Ectodermal cell (in vitro differentiated cells): ENCODE results near the gene CUL1.

ENCODE experiments used
- H3K27ac ChIP-seq: 2 replicates; pipeline ENCODE4 v1.7.0; 2013; ENCODE audit warnings: mild to moderate bottlenecking, low read depth, low read length; ENCODE audit not compliant: insufficient read depth, poor library complexity, severe bottlenecking
- H3K27me3 ChIP-seq: 2 replicates; pipeline ENCODE4 v1.7.0; 2013; ENCODE audit warnings: mild to moderate bottlenecking, low read length; ENCODE audit not compliant: insufficient read depth, control insufficient read depth, poor library complexity, severe bottlenecking
- H3K36me3 ChIP-seq: one replicate; pipeline ENCODE4 v1.7.0; 2013; ENCODE audit warnings: low read length; ENCODE audit not compliant: control insufficient read depth, insufficient read depth
- H3K4me1 ChIP-seq: one replicate; pipeline ENCODE4 v1.7.0; 2013; ENCODE audit warnings: low read length; ENCODE audit not compliant: control insufficient read depth, insufficient read depth
- H3K4me3 ChIP-seq: 2 replicates; pipeline ENCODE4 v1.7.0; 2013; ENCODE audit warnings: low read depth, low read length, control low read depth; ENCODE audit not compliant: insufficient read depth
- H3K9me3 ChIP-seq: 2 replicates; pipeline ENCODE4 v1.7.0; 2013; ENCODE audit warnings: mild to moderate bottlenecking, low read length, moderate library complexity; ENCODE audit not compliant: control insufficient read depth
- WGBS, 2 experiments: methylation state at CpG; one replicate each; pipeline ENCODE4 v1.1.7; 2013; ENCODE audit warnings: missing lambda C conversion rate in 2 of 2; 5-methylcytosine and 5-hydroxymethylcytosine counted together

The CUL1 gene

DNA sequence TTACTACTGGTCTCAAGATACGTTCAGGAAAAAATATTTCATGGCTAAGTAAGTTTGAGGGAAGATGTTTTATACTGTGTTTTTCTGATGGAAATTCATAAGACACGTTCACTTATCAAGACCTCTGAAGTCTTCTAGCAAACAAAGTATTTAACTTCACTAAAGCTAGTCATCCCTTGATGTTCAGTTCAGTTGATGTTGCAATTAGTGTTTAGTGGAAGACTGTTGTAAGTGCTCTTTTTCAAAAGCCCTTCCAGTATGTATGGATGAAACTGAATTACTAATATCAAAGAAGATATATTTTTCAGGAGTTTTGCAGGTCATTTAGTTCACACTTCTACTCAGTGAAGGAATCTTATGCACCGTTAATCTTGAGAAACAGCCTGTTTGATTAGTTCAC, 25.1 kb downstream of the CUL1 start:
- 89 to 93% methylated on average over 2 of the region's 3 CpGs for WGBS, 2 experiments
- peaks cover 6% of the 10 kb centered on the region for H3K4me1 ChIP-seq
- no peaks in the 10 kb centered on the region for H3K27me3 ChIP-seq
- H3K27ac ChIP-seq = no peak overlapping the region
- no peak overlapping the region for H3K4me3 ChIP-seq
- H3K36me3 ChIP-seq = no peaks in the 10 kb centered on the region
- H3K9me3 ChIP-seq = no peaks in the 10 kb centered on the region

- WGBS, 2 experiments = 99 to 100% methylated on average over 2 of the region's 2 CpGs
- no peaks in the 10 kb centered on the region for H3K36me3 ChIP-seq
These were observed 27.7 kb downstream of the CUL1 start for GRCh38 chr7:148726385-148726784.

DNA sequence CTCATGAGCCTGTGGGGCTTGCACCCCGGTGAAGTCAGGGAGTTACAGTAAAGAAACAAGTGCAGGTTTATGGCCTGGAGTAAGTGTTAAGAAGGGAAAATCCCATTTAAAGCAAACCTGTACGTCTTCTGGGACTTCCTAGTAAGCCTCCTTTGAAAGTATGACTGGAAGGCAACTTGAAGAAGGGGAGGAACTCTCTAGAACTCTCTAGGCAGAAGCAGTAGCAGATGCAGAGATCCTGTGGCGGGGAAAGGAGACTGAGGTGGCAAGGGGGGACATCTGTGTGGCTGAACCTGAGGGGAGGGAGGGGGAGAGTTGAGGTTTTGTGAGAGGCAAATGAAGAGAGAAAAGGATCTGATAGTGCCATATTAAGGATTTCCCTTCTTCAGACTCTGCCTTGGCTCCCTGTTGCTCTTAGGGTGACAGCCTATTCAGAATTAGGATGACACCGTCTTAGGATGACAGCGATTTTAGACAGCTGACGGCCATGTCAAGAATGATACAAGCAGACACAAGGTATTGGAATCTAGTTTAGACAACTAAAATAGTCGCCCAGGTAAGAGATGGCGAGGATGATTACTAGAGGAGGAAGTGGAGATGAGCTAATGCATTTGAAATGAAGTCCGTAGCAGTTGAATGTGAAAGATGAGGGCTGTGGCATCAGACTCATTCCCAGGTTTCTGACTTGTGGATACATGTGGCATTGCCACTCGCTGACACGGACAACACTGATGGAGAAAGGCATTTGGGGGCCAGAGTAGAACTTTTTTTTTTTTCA, 29.0 kb downstream of the CUL1 start:
- WGBS, 2 experiments = 94 to 95% methylated on average over 11 of the region's 11 CpGs
- Histone ChIP-seq H3K4me1 (peaks cover 6% of the 10 kb centered on the region), H3K4me3 (no peak overlapping the region), H3K9me3 (no peaks in the 10 kb centered on the region), H3K27me3 (no peaks in the 10 kb centered on the region), H3K36me3 (no peaks in the 10 kb centered on the region), H3K27ac (no peak overlapping the region)

More at GRCh38 chr7:148726385-148726784, 27.7 kb downstream of the CUL1 start:
- Histone ChIP-seq H3K4me1 (peaks cover 6% of the 10 kb centered on the region), H3K27me3 (no peaks in the 10 kb centered on the region), H3K4me3 (no peak overlapping the region), H3K27ac (no peak overlapping the region), H3K9me3 (no peaks in the 10 kb centered on the region)

DNA sequence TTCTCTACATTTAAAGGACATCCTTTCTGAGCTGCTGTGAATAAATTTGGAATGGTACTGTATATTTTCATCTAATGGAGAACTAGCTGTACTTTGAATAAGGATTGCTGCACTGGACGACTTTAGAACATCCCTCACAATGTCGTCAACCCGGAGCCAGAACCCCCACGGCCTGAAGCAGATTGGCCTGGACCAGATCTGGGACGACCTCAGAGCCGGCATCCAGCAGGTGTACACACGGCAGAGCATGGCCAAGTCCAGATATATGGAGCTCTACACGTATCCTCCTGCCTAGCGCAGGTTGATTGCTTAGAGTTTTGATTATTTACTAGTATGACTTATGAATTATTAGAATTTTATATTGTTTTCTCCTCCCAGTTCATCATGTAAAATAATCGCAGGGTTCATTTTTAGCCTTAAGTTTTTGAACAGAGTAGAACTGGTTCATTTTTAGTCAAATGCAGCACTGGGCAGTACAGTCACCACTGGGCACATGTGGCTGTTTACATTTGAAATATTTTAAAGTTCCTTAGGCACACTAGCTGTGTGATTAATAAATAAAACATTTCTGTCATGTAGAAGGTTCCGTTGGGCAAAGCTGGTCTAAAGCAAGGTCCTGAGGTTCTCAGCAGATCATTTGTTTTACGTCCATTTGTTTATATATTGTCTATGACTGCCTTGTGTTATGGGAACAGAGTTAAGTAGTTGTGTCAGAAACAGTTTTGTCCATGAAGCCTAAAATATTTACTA, 31.5 kb downstream of the CUL1 start:
- Histone ChIP-seq H3K9me3 (no peaks in the 10 kb centered on the region), H3K4me1 (no peaks in the 10 kb centered on the region), H3K27ac (no peak overlapping the region), H3K27me3 (no peaks in the 10 kb centered on the region), H3K36me3 (no peaks in the 10 kb centered on the region), H3K4me3 (no peak overlapping the region)
- 96 to 98% methylated on average over 12 of the region's 12 CpGs for WGBS, 2 experiments

DNA sequence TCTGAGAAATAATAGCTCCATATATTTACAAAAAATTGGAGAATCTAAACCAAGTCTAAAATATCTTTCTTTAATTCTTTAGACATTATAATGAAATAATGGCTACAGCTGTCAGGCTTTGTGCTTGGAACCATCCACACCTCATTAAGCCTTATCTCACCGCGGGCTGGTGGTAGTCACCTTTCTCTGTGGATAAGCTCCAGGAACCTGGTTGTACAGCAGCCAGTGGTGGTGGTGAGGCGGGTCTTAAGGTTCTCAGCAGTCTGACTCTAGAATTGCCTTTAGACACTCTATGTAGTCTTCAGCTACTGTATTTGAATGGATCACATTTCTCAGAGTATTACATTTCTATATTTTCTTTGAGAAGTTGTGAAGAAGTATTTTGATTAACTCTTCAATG, 34.2 kb downstream of the CUL1 start:
- H3K27ac ChIP-seq = no peak overlapping the region
- H3K9me3 ChIP-seq = no peaks in the 10 kb centered on the region
- no peaks in the 10 kb centered on the region for H3K4me1 ChIP-seq
- no peaks in the 10 kb centered on the region for H3K27me3 ChIP-seq
- H3K4me3 ChIP-seq = no peak overlapping the region
- 95 to 100% methylated on average over 3 of the region's 3 CpGs for WGBS, 2 experiments
- H3K36me3 ChIP-seq = peaks cover 6% of the 10 kb centered on the region

GRCh38 chr7:148733496-148733895, 34.8 kb downstream of the CUL1 start:
- no peaks in the 10 kb centered on the region for H3K4me1 ChIP-seq
- no peak overlapping the region for H3K4me3 ChIP-seq
- peaks cover 6% of the 10 kb centered on the region for H3K36me3 ChIP-seq
- WGBS, 2 experiments = 88% methylated on average over 2 of the region's 2 CpGs
- no peak overlapping the region for H3K27ac ChIP-seq
- no peaks in the 10 kb centered on the region for H3K9me3 ChIP-seq
- no peaks in the 10 kb centered on the region for H3K27me3 ChIP-seq

- peaks cover 14% of the 10 kb centered on the region for H3K36me3 ChIP-seq
- no peaks in the 10 kb centered on the region for H3K4me1 ChIP-seq
- 94 to 96% methylated on average over 11 of the region's 11 CpGs for WGBS, 2 experiments
- no peak overlapping the region for H3K27ac ChIP-seq
- H3K9me3 ChIP-seq = no peaks in the 10 kb centered on the region
- H3K27me3 ChIP-seq = no peaks in the 10 kb centered on the region
- H3K4me3 ChIP-seq = no peak overlapping the region
These were observed 36.4 kb downstream of the CUL1 start for GRCh38 chr7:148735141-148735540.

DNA sequence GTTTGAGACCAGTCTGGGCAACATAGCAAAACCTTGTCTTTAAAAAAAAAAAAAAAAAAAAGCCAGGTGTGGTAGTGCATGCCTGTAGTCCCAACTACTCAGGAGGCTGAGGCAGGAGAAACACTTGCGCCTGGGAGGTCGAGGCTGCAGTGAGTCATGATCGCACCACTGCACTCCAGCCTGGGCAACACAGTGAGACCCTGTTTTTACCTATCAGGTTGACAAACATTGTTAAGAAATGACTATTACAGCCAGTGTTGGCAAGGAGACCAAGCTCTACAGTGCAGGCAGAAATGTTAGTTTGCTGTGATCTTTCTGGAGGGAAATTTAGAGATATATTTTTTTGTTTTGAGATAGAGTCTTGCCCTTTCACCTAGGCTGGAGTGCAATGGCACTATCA, 37.3 kb downstream of the CUL1 start:
- peaks cover 22% of the 10 kb centered on the region for H3K36me3 ChIP-seq
- H3K4me3 ChIP-seq = no peak overlapping the region
- H3K27me3 ChIP-seq = no peaks in the 10 kb centered on the region
- no peaks in the 10 kb centered on the region for H3K9me3 ChIP-seq
- 93 to 94% methylated on average over 3 of the region's 3 CpGs for WGBS, 2 experiments
- no peaks in the 10 kb centered on the region for H3K4me1 ChIP-seq
- H3K27ac ChIP-seq = no peak overlapping the region

- no peak overlapping the region for H3K27ac ChIP-seq
These were observed 40.2 kb downstream of the CUL1 start for GRCh38 chr7:148738737-148739535.

GRCh38 chr7:148746135-148746534, 47.4 kb downstream of the CUL1 start:
- Histone ChIP-seq H3K9me3 (no peaks in the 10 kb centered on the region), H3K27me3 (no peaks in the 10 kb centered on the region), H3K4me1 (peaks cover 9% of the 10 kb centered on the region), H3K36me3 (peaks cover 18% of the 10 kb centered on the region), H3K4me3 (no peak overlapping the region), H3K27ac (no peak overlapping the region)
- 69 to 72% methylated on average over 3 of the region's 3 CpGs for WGBS, 2 experiments

More at GRCh38 chr7:148738737-148739535, 40.2 kb downstream of the CUL1 start:
- 91 to 94% methylated on average over 14 of the region's 14 CpGs for WGBS, 2 experiments
- Histone ChIP-seq H3K9me3 (no peaks in the 10 kb centered on the region), H3K36me3 (peaks cover 37% of the 10 kb centered on the region), H3K27me3 (no peaks in the 10 kb centered on the region), H3K4me3 (no peak overlapping the region), H3K4me1 (no peaks in the 10 kb centered on the region)
